RWPE2 (cell line): ENCODE measurements around the gene SLC25A14.

Experiments used
- ATAC-seq: fragments of 200-7000 bp; cut with Tn5 transposase; 3 replicates; pipeline ENCODE4 v1.9.1; 2021; ENCODE audit warnings: low read depth
- DNase-seq: peaks from one replicate; pipeline ENCODE4 v3.0.0-alpha.2; 2020; ENCODE audit warnings: low spot score
- H3K27ac ChIP-seq: fragments of 450-650 bp; 2 replicates; pipeline ENCODE4 v1.5.1; 2017; ENCODE audit warnings: mild to moderate bottlenecking; ENCODE audit not compliant: poor library complexity, severe bottlenecking
- H3K27me3 ChIP-seq: fragments of 250-450 bp; sonication (Bioruptor Pico); 2 replicates; pipeline ENCODE4 v1.5.1; 2021; ENCODE audit warnings: mild to moderate bottlenecking, moderate library complexity; ENCODE audit not compliant: insufficient read depth, poor library complexity, severe bottlenecking
- H3K36me3 ChIP-seq: fragments of 250-450 bp; sonication (Bioruptor Pico); 2 replicates; pipeline ENCODE4 v1.5.1; 2020; ENCODE audit warnings: low read depth, mild to moderate bottlenecking, moderate library complexity
- H3K4me1 ChIP-seq: fragments of 250-450 bp; sonication (Bioruptor Pico); 2 replicates; pipeline ENCODE4 v1.5.1; 2021; ENCODE audit warnings: mild to moderate bottlenecking, moderate library complexity; ENCODE audit not compliant: insufficient read depth, poor library complexity, severe bottlenecking
- H3K4me3 ChIP-seq: fragments of 250-450 bp; sonication (Bioruptor Pico); 2 replicates; pipeline ENCODE4 v1.5.1; 2021; ENCODE audit warnings: mild to moderate bottlenecking, moderate library complexity; ENCODE audit not compliant: severe bottlenecking
- H3K9me3 ChIP-seq: fragments of 250-450 bp; sonication (Bioruptor Pico); 2 replicates; pipeline ENCODE4 v1.5.1; 2021; ENCODE audit warnings: mild to moderate bottlenecking, moderate library complexity; ENCODE audit not compliant: severe bottlenecking
- CTCF ChIP-seq: fragments of 450-650 bp; IDR thresholded peaks from one replicate; pipeline ENCODE4 v1.5.1; 2017; ENCODE audit warnings: mild to moderate bottlenecking, moderate library complexity; ENCODE audit not compliant: poor library complexity, severe bottlenecking

SLC25A14 gene

GRCh38 chrX:130416785-130417184 lies 77.1 kb downstream of the SLC25A14 start:
- H3K9me3 ChIP-seq = no peaks in the 10 kb centered on the region
- no peak overlapping the region for H3K4me3 ChIP-seq
- no peak overlapping the region for H3K27ac ChIP-seq
- no peaks in the 10 kb centered on the region for H3K36me3 ChIP-seq
- no peak for TF ChIP-seq CTCF
- H3K4me1 ChIP-seq = no peaks in the 10 kb centered on the region
- ATAC-seq = no peak
- no peaks in the 10 kb centered on the region for H3K27me3 ChIP-seq
- DNase-seq = no peak

- H3K4me3 ChIP-seq = no peak overlapping the region
- H3K4me1 ChIP-seq = no peaks in the 10 kb centered on the region
- H3K36me3 ChIP-seq = no peaks in the 10 kb centered on the region
- TF ChIP-seq CTCF = no peak
- no peak overlapping the region for H3K27ac ChIP-seq
- H3K9me3 ChIP-seq = no peaks in the 10 kb centered on the region
- H3K27me3 ChIP-seq = no peaks in the 10 kb centered on the region
- DNase-seq = no peak
- no peak for ATAC-seq
Measured at GRCh38 chrX:130418066-130418465, 78.3 kb downstream of the SLC25A14 start.

GRCh38 chrX:130418740-130419139 lies 79.0 kb downstream of the SLC25A14 start:
- no peak overlapping the region for H3K27ac ChIP-seq
- no peak overlapping the region for H3K4me3 ChIP-seq
- no peak for TF ChIP-seq CTCF
- H3K36me3 ChIP-seq = no peaks in the 10 kb centered on the region
- H3K4me1 ChIP-seq = no peaks in the 10 kb centered on the region
- H3K9me3 ChIP-seq = no peaks in the 10 kb centered on the region
- no peaks in the 10 kb centered on the region for H3K27me3 ChIP-seq
- DNase-seq (no peak), ATAC-seq (no peak)

GRCh38 chrX:130419263-130419662 lies 79.5 kb downstream of the SLC25A14 start:
- DNase-seq = no peak
- TF ChIP-seq CTCF = no peak
- no peaks in the 10 kb centered on the region for H3K9me3 ChIP-seq
- no peaks in the 10 kb centered on the region for H3K4me1 ChIP-seq
- no peaks in the 10 kb centered on the region for H3K36me3 ChIP-seq
- no peak overlapping the region for H3K27ac ChIP-seq
- H3K4me3 ChIP-seq = no peak overlapping the region
- ATAC-seq = no peak
- H3K27me3 ChIP-seq = no peaks in the 10 kb centered on the region
